Heart right ventricle (tissue), 16 donors: ENCODE measurements around the gene FAM227A. TPM values are rescaled to one million over a fixed set of nuclear protein-coding genes. Genes with fewer than 3 reads are reported as not detected.

ENCODE experiments used
- ATAC-seq, 8 donors: fragments of 200-7000 bp; cut with Tn5 transposase; one replicate each; pipeline ENCODE4 v1.9.1; 2020; ENCODE audit warnings: mild to moderate bottlenecking in 8 of 8, moderate library complexity in 8 of 8, moderate number of reproducible peaks in 1 of 8
- DNase-seq, 2 donors: peaks; one replicate each; pipeline ENCODE4 v3.0.0-alpha.2; 2020
- H3K27ac ChIP-seq, 10 donors: fragments of 200-600 bp; sonication (generic) in 2 of 10; one replicate each; pipeline versions ENCODE4 v1.5.0 to v1.8.0; 2020 to 2022; ENCODE audit warnings: mild to moderate bottlenecking in 3 of 10
- H3K27me3 ChIP-seq, 7 donors: fragments of 200-600 bp; one replicate each; pipeline ENCODE4 v1.8.0; 2021 to 2022; ENCODE audit warnings: mild to moderate bottlenecking in 2 of 7
- H3K36me3 ChIP-seq, 9 donors: fragments of 200-600 bp; sonication (generic) in 1 of 9; one replicate each; pipeline versions ENCODE4 v1.5.0 to v1.8.0; 2020 to 2022; ENCODE audit warnings: mild to moderate bottlenecking in 2 of 9
- H3K4me1 ChIP-seq, 9 donors: fragments of 200-600 bp; sonication (generic) in 1 of 9; one replicate each; pipeline versions ENCODE4 v1.5.0 to v1.8.0; 2020 to 2022; ENCODE audit warnings: mild to moderate bottlenecking in 4 of 9
- H3K4me3 ChIP-seq, 10 donors: fragments of 200-600 bp; sonication (generic) in 2 of 10; one replicate each; pipeline versions ENCODE4 v1.5.0 to v1.8.0; 2020 to 2022; ENCODE audit warnings: mild to moderate bottlenecking in 7 of 10, moderate library complexity in 2 of 10
- H3K9me3 ChIP-seq, 11 donors: fragments of 200-600 bp in 10 of 11; sonication (generic) in 2 of 11; one replicate each; pipeline versions ENCODE4 v1.5.0 to v1.8.0; 2013 to 2022; ENCODE audit warnings: mild to moderate bottlenecking in 2 of 11, control low read depth in 1 of 11, moderate library complexity in 1 of 11
- WGBS, 2 donors: extraction: QIAGEN DNeasy Blood & Tissue Kit; methylation state at CpG; one replicate each; pipeline ENCODE4 v1.1.7; 2013; ENCODE audit warnings: inconsistent platforms in 1 of 2; 5-methylcytosine and 5-hydroxymethylcytosine counted together
- intact Hi-C, 10 donors: fragments of 100-400 bp; cut with DNase I; formaldehyde crosslinking; loops; one replicate each; pipeline versions ENCODE4 v1.11.1 to v1.14.2; 2022
- polyA plus RNA-seq, 2 donors: library from polyadenylated mRNA; stranded (reverse); fragments of 200-250 nt; gene quantifications; one replicate each; pipeline ENCODE4 v1.2.3, GENCODE V29; 2013
- total RNA-seq, 10 donors: library from RNA; stranded (reverse); fragmentation: NEBNext Ultra II Directional in 3 of 10; extraction: Animal tissue kit (Norgen Biotek cat#: 25700) in 3 of 10; gene quantifications; one replicate each; pipeline versions ENCODE4 v1.2.1 to v1.2.4, GENCODE V29; 2021 to 2023
- TF ChIP-seq, protein P1 (sequence below), 9 donors: fragments of 200-600 bp; sonication (generic) in 2 of 9; IDR thresholded peaks; one replicate each; pipeline versions ENCODE4 v1.5.0 to v1.8.0; 2021 to 2022; ENCODE audit warnings: antibody characterized with exemption in 9 of 9, mild to moderate bottlenecking in 5 of 9, moderate library complexity in 1 of 9
- donor health status: Arrhythmogenic right ventricular cardiomyopathy.
- donor health status: ischemic (EF 13 %, LVEDD 7.1; RV severe dilation, severe dysfunction).
- donor health status: healthy with polysubstance abuse.
- donor health status: DM: no; HTN: yes; CAD: no.
- donor health status: DM: no; HTN: no; CAD: no.
- donor health status: ischemic (EF 25% LVEDD 6.9; RV normal size, moderate dysfunction).
- donor health status: ischemic (EF 25% LVEDD 5.7; RV mildly dilated, moderate dysfunction).
- donor health status: healthy.
- donor health status: DM: yes; HTN: yes; CAD: no.
- donor health status: Ischemic cardiomyopathy.
- donor health status: ischemic (EF 35%, LVEDD 5.7; RV mildly dilated, moderate dysfunction).
- donor health status: nonischemic (EF 11% LVEDD 7.7; RV severe dilation, severe dysfunction).
- donor health status: DM: yes; HTN: yes; CAD: no.
- donor health status: PGD.
- donor health status: ischemic (EF 29% LVEDD 5.4; RV normal size, mild dysfunction).
- donor health status: nonischemic (EF 23%, LVEDD 6.1; RV moderate dilation, normal function).

The FAM227A gene
- total and polyA plus RNA-seq, 12 donors = 0.11 to 0.97 (median 0.46) TPM

DNA sequence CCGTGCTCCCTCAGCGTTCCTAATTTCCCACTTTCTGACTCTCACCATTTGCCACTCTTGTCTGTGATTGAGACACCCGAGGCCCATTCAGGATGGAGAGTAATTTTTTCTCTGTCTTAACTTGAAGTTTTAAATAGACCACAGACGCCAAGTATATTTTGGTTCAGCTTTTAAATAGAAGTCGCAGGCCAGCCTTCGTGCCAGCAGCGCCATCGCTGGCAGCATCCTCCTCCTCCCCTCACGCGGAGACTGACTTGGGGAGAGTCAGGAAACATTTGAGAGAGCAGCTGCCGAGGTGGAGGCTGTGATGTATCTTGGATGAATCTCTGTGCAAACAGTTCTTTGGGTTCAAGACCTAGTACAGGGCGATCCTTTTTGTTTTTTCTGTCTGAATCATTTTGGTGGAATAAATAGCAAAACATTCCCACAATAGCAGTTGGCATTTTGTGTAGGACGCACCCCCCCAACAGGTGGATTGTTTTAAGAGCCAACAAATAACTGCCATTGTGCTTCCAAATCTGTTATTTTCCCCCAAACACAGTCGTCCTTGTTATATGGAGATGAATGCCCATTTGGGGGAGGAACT lies 85.3 kb downstream of the FAM227A start:
- Histone ChIP-seq H3K36me3 (no peaks in the 10 kb centered on the region), H3K4me1 (peaks cover 2 to 35% (median 19%) of the 10 kb centered on the region in 9 donors), H3K27me3 (peaks cover 0 to 38% (median 0%) of the 10 kb centered on the region in 7 donors), H3K9me3 (no peaks in the 10 kb centered on the region), H3K27ac (peak overlapping the region; percentile 68 to 90 (median 80)), H3K4me3 (peak overlapping the region; percentile 43 to 78 (median 66))
- ATAC-seq = peak; percentile 10 to 76 (median 62)
- DNase-seq = peak; percentile 37 to 44
- intact Hi-C loops = loop anchor here (2.0 to 10.0 kb wide), 12 partner anchors 64 to 519 kb away; partner anchors contain the start of genes DDX17 (in 4 of the 10) and PICK1 (in 1 of the 10)
- WGBS, 2 donors = 2 to 5% methylated on average over 14 of the region's 14 CpGs
- TF ChIP-seq, protein P1, sequence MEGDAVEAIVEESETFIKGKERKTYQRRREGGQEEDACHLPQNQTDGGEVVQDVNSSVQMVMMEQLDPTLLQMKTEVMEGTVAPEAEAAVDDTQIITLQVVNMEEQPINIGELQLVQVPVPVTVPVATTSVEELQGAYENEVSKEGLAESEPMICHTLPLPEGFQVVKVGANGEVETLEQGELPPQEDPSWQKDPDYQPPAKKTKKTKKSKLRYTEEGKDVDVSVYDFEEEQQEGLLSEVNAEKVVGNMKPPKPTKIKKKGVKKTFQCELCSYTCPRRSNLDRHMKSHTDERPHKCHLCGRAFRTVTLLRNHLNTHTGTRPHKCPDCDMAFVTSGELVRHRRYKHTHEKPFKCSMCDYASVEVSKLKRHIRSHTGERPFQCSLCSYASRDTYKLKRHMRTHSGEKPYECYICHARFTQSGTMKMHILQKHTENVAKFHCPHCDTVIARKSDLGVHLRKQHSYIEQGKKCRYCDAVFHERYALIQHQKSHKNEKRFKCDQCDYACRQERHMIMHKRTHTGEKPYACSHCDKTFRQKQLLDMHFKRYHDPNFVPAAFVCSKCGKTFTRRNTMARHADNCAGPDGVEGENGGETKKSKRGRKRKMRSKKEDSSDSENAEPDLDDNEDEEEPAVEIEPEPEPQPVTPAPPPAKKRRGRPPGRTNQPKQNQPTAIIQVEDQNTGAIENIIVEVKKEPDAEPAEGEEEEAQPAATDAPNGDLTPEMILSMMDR (IDR thresholded peaks at IDR 0.05) = peak in 4 of 9 donors; percentile 8 to 28 (median 16)

DNA sequence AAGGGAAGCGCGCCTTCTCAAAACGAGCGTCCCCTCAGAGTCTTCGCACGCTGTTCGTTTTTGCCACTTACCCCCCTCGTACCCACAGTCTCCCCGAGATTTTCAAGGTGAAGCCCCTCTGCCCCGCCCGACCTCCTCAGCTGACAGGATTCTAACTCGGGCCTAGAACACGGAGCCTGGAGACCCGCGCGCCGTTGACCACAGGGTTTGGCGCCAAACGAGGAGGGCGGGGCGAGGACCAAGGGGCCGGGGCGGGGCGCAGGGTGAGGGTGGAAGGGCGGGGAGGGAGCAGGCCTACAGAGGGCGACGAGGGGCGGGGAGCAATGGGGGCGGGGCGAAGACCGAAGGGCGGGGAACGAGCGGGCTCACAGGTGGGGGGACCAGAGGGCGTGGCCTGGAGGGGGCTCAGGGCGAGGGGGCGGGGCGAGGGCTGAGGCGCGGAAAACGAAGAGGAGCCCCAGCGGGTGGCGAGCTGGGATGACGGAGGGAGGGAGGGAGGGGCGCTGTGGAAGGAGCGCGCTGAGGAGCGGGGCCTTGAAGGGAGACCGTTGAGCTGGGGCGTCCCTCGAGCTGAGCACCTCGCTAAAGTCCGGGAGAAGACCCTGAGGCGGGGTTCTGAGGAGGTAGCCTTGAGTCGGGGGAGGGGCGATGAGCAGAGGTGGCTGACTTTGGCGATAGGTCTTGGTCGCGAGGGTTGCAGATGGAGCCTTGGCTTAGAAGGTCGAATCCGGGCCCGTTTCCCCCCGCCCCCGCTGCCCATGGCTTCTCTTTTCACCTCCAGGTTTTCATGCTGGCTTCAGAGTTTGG lies 86.0 kb downstream of the FAM227A start, which contains the start of gene DMC1:
Gene DMC1 (minus strand): TSS at position 212 of the 807 bp plus-strand sequence. CDS start 1,927 bp downstream, outside the sequence.
- intact Hi-C loops = loop anchor here (2.0 to 10.0 kb wide), 13 partner anchors 63 to 518 kb away; partner anchors contain the start of genes DDX17 (in 6 of the 10) and PICK1 (in 1 of the 10)
- 1% methylated on average over 56 to 63 of the region's 64 CpGs for WGBS, 2 donors
- Histone ChIP-seq H3K4me1 (peaks cover 2 to 35% (median 19%) of the 10 kb centered on the region in 9 donors), H3K36me3 (no peaks in the 10 kb centered on the region), H3K27me3 (peaks cover 0 to 45% (median 0%) of the 10 kb centered on the region in 7 donors), H3K27ac (peak within 1 kb of the TSS; percentile 68 to 90 (median 80)), H3K4me3 (peak within 1 kb of the TSS; percentile 43 to 78 (median 66)), H3K9me3 (no peaks in the 10 kb centered on the region)
- DNase-seq (peak; percentile 94 to 97), ATAC-seq (peak; percentile 96 to 98 (median 96))
- TF ChIP-seq, protein P1 (IDR thresholded peaks at IDR 0.05) = peak in 1 of 9 donors; percentile 11

DNA sequence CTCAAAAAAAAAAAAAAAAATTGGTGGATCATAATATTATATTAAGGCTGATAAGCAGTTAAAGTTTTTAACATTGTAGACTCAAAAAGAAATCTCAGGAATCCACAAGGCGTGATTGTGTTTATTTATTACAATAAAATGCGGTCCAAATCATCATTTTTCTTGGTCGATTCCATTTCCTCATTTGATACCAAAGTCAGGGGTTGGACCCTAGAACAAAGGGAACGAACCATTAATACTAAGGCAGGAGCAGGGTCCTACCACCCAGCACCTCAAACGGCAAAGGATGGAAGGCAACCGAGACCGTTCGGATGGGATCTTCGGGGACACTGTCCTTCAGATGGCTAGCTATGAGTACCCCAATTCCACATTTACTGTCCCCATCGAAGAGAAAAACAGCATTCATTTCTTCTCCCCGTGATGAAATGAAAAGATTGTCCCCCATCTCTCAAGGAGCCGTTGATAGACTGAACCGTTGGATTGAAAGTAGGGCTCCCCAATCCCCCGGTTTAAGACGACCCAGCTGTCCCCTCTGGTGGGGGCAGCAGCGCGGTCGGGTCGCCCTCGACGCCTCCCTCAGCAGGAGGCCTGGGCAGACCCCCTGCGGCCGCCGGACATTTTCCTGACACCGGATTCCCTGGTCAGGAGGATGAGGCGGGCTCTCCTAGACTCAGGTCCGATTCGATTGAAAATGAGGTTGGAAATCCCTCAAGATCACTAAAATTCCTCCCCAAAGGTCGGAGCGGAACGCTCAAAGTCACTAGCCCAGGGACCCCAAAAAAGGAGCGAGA lies 86.8 kb downstream of the FAM227A start:
- peak overlapping the region; percentile 19 to 78 (median 66) for H3K4me3 ChIP-seq
- no peaks in the 10 kb centered on the region for H3K36me3 ChIP-seq
- DNase-seq (peak in 1 of 2 donors; percentile 17), ATAC-seq (peak in 4 of 8 donors; percentile 3 to 43 (median 10))
- H3K9me3 ChIP-seq = no peaks in the 10 kb centered on the region
- WGBS, 2 donors = 37 to 38% methylated on average over 32 of the region's 32 CpGs
- intact Hi-C loops = loop anchor here in 2 of 10 donors (5.0 to 10.0 kb wide), 2 partner anchors 62 to 65 kb away; partner anchors contain the start of gene DDX17 (in 2 of the 2)
- H3K27ac ChIP-seq = peak overlapping the region in 9 of 10 donors; percentile 34 to 90 (median 65)
- H3K4me1 ChIP-seq = peaks cover 2 to 35% (median 19%) of the 10 kb centered on the region in 9 donors
- peaks cover 0 to 53% (median 0%) of the 10 kb centered on the region in 7 donors for H3K27me3 ChIP-seq
- TF ChIP-seq, protein P1 (IDR thresholded peaks at IDR 0.05) = no peak
